ENCODE measurements around the gene UHRF1.
"Not testable (repeated sequence)": the region's sequence is repeated elsewhere in the genome, so short reads cannot be mapped to it uniquely, and the experiment has no call there.

The UHRF1 gene

GRCh38 chr19:4909156-4909896 is at the start of gene UHRF1:
UHRF1 (plus strand) TSS chr19:4909501; CDS start chr19:4910886, 1,385 bp downstream.
- DNase-seq: no peak

DNA sequence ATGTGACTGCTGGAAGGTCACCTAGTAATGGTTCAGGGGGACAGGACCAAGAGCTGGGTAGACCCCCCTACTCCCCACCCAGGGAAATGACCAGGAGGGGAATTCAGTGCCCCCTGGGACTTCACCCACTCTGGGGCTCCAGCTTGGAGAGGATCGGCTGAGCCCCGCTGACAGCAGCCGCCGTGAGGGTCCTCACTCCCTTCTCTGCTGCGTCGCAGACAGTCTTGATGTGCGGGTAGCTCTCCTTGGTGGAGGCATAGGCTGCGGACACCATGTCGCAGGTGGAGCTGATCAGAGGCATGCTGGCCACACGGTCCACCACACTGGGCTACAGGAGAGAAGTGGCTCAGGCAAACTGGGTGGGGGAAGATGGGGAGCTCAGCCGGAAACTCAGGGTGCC is 49.6 kb upstream of the UHRF1 start:
- no peak for DNase-seq

- no peak for DNase-seq
Observed at GRCh38 chr19:4861147-4861546, 48.2 kb upstream of the UHRF1 start.

- peak; percentile 38 for DNase-seq
Observed at GRCh38 chr19:4866595-4867424, 42.5 kb upstream of the UHRF1 start.

DNA sequence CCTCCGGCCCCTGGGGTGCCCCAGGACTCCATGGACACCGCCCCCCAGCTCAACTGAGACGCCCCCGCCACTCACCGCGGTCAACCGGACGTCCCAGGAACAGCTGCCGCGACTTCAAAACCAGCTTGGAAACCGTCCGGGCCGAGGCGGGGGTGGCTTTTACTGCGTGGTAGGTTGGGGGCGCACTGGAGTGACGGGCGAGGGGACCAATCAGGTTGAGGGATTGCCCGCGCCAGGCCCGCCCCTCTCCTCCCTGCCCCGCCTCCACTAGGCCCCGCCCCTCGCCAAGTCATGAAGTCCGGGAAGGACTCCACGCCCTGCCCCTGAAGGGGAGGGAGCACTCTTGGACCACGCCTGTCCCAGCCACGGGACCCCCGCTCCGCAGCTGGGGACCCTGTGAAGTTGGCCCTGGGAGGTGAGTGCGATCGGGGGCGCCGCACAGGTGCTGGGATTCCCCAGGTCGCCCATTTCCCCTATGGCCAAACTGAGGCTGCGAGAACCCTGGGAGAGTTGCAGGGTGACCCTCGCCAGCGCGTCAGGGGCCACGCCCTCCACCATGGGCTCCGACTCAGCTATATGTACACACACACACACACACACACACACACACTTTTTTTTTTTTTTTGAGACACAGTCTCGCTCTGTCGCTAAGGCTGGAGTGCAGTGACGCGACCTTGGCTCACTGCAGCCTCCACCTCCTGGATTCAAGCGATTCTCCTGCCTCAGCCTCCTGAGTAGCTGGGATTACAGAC is 41.6 kb upstream of the UHRF1 start, which contains the start of gene PLIN3:
PLIN3 (minus strand) TSS at position 134 of the 752 bp plus-strand sequence. CDS start 6,273 bp downstream, outside the sequence.
- DNase-seq: peak; percentile 89

- no peak for DNase-seq
Observed at GRCh38 chr19:4868286-4868834, 40.9 kb upstream of the UHRF1 start.

- DNase-seq: no peak
Observed at GRCh38 chr19:4870025-4870700, 39.1 kb upstream of the UHRF1 start.

DNA sequence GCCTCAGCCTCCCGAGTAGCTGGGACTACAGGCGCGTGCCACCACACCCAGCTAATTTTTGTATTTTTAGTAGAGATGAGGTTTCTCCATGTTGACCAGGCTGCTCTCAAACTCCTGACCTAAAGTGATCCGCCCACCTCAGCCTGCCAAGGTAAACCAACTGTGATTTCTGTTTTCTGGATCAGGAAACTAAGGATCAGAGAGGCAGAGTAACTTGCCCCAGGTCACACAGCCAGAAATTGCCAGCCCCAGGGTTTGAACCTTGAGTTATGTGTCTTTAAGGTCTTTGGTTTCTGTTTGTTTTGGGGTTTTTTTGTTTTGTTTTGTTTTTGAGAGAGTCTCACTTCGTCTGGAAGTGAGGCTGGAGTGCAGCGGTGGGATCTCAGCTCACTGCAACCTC is 37.6 kb upstream of the UHRF1 start:
- no peak for DNase-seq

GRCh38 chr19:4873930-4874329 is 35.4 kb upstream of the UHRF1 start:
- DNase-seq: no peak

DNA sequence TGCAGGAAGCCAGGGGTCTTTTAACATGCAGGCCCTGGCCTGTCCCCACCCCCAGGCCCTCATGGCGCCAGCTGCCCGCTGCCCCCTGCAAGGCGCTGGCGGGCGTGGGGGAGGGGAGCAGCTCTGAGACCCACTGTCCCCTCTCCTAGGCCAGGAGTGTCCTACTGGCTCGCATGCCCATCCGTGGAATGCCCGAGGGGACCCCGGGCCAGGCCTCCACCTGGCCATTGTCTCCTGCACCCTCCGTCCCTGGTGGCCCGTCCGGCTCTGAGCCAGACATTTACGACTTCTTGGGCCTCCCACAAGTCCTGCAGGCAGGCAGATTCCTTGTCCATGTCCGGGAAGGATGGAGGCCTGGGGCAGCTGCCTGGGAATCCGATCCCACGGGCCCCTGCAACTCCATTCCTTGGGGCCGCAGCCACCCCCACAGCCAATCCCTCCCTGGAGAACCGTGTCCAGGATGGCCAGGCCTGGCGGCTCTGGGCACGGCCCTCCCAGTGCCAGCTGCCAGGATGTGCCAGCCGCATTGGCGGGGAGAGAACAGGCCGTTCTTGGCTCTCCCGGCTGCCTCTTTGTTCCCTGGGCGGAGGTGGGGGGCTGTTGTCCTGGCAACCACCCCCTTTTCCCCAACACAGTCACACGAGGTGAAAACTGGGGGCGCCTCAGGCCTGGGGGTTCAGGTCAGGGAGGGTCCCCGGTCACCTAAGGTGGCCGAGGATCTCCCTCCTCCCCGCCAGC is 31.4 kb upstream of the UHRF1 start:
- DNase-seq: no peak

GRCh38 chr19:4878491-4878968 is 30.8 kb upstream of the UHRF1 start:
- no peak for DNase-seq

GRCh38 chr19:4879041-4879440 is 30.3 kb upstream of the UHRF1 start:
- no peak for DNase-seq

DNA sequence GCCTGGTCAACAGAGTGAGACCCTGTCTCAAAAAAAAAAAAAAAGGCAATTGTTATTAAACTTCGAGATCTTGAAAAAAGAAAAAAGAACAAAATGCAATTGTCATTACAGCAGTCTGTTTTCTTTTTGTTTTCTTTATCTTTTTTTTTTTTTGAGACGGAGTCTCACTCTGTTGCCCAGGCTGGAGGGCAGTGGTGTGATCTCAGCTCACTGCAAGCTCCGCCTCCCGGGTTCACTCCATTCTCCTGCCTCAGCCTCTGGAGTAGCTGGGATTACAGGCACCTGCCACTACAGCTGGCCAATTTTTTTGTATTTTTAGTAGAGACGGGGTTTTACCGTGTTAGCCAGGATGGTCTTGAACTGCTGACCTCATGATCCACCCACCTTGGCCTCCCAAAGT is 26.4 kb upstream of the UHRF1 start:
- not testable (repeated sequence) for DNase-seq

- DNase-seq: not testable (repeated sequence)
Observed at GRCh38 chr19:4884993-4885392, 24.3 kb upstream of the UHRF1 start.

- not testable (repeated sequence) for DNase-seq
Observed at GRCh38 chr19:4887803-4888202, 21.5 kb upstream of the UHRF1 start.

DNA sequence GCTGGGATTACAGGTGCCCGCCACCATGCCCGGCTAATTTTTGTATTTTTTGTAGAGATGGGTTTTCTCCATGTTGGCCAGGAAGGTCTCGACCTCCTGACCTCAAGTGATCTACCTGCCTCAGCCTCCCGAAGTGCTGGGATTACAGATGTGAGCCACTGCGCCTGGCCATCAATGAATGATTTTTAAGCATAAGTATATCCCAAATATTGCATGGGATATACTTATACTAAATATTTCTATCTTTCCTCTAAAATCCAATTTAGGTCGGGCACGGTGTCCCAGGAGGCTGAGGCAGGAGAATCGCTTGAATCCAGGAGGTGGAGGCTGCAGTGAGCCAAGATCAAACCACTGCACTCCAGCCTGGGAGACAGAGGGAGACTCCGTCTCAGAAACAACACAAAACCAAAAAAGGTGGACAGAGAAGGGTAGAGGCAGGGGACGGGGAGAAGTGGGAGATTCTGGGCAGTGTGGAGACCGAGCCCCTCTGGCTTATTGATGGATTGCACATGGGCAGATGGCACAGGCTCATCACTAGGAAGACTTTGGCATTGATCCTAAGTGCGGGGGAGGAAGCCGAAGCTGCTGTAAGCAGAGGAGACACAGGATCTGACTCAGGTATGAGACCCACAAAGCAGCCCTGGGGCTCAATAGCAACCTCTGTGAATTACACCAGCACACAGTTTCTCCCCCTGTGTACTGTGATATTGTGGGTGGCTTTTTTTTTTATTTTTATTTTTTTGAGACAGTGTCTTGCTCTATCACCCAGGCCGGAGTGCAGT is 20.1 kb upstream of the UHRF1 start:
- DNase-seq: no peak

- DNase-seq: no peak
Observed at GRCh38 chr19:4891066-4891465, 18.2 kb upstream of the UHRF1 start.

DNA sequence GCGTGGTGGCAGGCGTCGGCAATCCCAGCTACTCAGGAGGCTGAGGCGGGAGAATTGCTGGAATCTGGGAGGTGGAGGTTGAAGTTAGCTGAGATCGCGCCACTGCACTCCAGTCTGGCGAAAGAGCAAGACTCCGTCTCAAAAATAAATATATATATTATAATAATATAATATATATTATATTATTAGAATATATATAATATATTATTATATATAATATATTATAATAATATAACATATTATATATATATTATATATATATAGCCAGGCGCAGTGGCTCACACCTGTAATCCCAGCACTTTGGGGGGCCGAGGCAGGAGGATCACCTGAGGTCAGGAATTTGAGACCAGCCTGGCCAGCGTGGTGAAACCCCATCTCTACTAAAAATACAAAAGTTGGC is 16.3 kb upstream of the UHRF1 start:
- DNase-seq: not testable (repeated sequence)

DNA sequence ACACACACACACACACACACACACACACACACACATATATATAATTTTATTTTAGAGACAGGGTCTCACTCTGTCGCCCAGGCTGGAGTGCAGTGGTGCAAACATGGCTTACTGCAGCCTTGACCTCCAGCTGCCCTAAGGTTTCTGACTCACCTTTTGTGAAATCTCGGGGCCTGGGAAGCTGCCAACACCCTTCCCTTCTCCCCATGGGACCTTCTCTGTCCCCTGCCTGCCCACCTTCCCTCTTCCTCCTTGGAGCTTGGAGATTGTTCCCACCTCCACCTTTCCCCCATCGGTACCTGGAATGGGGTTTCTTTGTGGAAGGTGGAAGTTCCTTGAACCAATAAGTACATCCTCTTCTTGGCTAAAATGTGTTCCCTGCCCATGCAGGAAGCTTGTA is 12.9 kb upstream of the UHRF1 start:
- DNase-seq: no peak

GRCh38 chr19:4897146-4897545 is 12.2 kb upstream of the UHRF1 start:
- no peak for DNase-seq

DNA sequence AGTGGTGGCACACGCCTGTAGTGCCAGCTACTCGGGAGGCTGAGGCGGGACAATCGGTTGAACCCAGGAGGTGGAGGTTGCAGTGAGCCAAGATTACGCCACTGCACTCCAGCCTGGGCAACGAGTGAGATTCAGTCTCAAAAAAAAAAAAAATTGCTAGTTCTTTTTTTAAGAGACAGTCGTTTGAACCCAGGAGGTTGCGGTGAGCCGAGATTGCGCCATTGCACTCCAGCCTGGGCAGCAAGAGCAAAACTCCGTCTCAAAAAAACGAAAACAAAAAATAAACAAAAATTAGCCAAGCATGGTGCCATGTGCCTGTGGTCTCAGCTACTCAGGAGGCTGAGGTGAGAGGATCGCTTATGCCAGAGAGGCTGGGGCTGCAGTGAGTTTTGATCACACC is 8.4 kb upstream of the UHRF1 start:
- DNase-seq: not testable (repeated sequence)
